Activated naive CD8-positive, alpha-beta T cell treated with anti-CD3 and anti-CD28 coated beads for 36 hours (primary cell): Measurements from ENCODE around the gene FOXL1. TPM values are rescaled to one million over a fixed set of nuclear protein-coding genes. Genes with fewer than 3 reads are reported as not detected.

ENCODE experiments used
- DNase-seq: peaks from one replicate; pipeline ENCODE4 v3.0.0; 2021
- H3K27ac Mint-ChIP-seq: one replicate; pipeline ENCODE4 v1.8.0; 2022; ENCODE audit warnings: mild to moderate bottlenecking, moderate library complexity, mixed read lengths
- H3K27me3 Mint-ChIP-seq: one replicate; pipeline ENCODE4 v1.8.0; 2022; ENCODE audit warnings: mild to moderate bottlenecking, mixed read lengths
- H3K36me3 Mint-ChIP-seq: one replicate; pipeline ENCODE4 v1.8.0; 2021; ENCODE audit warnings: mild to moderate bottlenecking, mixed read lengths
- H3K4me1 Mint-ChIP-seq: one replicate; pipeline ENCODE4 v1.8.0; 2021; ENCODE audit warnings: mixed read lengths
- H3K4me3 Mint-ChIP-seq: one replicate; pipeline ENCODE4 v1.8.0; 2022; ENCODE audit warnings: mild to moderate bottlenecking, moderate library complexity, mixed read lengths
- H3K9me3 Mint-ChIP-seq: one replicate; pipeline ENCODE4 v1.8.0; 2022; ENCODE audit warnings: mixed read lengths
- total RNA-seq, 2 experiments: library from RNA; stranded (reverse); gene quantifications; one replicate each; pipeline ENCODE4 v1.2.3, GENCODE V29; 2021

The FOXL1 gene
- total RNA-seq, 2 experiments from 2014 or later, result not detected

DNA sequence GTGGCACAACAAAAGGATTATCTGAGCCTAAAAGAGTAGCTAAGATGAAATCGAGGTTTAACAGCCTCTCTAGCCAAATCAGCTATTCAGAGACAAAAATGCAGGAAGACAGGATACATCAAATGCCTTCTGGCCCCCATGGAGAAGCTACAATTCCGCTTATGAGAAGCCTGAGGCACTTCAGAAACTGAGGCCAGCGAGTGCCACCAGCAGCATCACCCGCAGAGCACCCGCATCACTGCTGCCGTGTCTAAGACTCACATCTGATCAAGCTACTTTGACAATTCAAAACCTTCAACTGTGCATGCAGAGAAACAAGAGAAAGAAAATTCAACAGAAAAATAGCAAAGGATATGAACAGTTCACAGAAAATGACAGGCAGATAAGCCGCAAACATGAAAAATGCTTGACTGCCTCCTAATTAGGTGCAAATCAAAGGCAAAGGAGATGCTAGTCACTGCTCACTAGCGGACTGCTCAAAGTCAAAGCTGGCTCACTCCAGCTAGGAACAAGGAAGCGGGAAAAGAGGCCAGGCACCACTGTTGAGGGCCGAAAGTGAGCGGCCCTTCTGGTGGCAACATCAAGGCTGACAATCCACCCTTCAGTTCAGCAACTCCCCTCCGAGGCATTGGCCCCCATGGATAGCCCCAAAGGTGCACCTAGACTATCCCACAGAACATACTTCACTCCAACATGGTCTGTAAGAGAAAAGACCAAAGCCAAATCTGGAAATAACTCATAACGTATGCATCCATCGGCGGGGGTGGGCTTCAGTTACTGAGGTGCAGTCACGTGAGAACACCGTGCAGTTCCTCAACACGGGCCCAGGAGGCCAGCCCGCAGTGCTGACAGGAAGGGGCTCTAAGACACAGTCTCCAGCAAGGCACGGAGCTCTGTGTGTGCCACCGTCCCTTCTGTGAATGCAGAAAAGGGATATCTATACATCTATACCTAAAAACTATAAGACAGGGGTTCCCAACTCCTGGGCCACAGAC is 35.3 kb upstream of the FOXL1 start:
- H3K9me3 Mint-ChIP-seq, result no peaks in the 10 kb centered on the region
- peaks cover 2% of the 10 kb centered on the region for H3K4me1 Mint-ChIP-seq
- no peak for DNase-seq
- H3K27ac Mint-ChIP-seq, result no peak overlapping the region
- H3K36me3 Mint-ChIP-seq, result peaks cover 14% of the 10 kb centered on the region
- H3K4me3 Mint-ChIP-seq, result no peak overlapping the region
- H3K27me3 Mint-ChIP-seq, result no peaks in the 10 kb centered on the region

DNA sequence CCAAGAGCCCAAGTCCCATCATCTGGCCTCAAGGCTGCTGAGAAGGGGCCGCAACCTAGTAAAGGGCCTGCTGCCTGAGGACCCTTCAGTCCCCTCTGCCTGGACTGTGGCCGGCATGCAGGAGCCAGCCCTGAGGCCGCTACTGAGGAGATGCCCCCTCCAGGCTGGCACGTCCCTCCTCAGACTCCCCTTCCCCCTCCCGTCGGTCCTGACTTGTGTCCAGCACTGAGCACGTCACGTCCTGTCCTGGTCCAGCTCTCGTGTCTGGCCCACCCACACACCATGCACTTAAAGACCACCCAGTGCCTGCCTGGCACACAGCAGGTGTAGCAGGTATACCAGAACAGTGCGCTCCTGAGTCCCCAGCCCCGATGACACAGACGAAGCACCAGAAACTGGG is 32.9 kb upstream of the FOXL1 start:
- Mint-ChIP-seq H3K9me3 (no peaks in the 10 kb centered on the region), H3K4me3 (no peak overlapping the region), H3K27me3 (no peaks in the 10 kb centered on the region), H3K36me3 (peaks cover 16% of the 10 kb centered on the region), H3K27ac (no peak overlapping the region), H3K4me1 (peaks cover 7% of the 10 kb centered on the region)
- DNase-seq, result no peak

DNA sequence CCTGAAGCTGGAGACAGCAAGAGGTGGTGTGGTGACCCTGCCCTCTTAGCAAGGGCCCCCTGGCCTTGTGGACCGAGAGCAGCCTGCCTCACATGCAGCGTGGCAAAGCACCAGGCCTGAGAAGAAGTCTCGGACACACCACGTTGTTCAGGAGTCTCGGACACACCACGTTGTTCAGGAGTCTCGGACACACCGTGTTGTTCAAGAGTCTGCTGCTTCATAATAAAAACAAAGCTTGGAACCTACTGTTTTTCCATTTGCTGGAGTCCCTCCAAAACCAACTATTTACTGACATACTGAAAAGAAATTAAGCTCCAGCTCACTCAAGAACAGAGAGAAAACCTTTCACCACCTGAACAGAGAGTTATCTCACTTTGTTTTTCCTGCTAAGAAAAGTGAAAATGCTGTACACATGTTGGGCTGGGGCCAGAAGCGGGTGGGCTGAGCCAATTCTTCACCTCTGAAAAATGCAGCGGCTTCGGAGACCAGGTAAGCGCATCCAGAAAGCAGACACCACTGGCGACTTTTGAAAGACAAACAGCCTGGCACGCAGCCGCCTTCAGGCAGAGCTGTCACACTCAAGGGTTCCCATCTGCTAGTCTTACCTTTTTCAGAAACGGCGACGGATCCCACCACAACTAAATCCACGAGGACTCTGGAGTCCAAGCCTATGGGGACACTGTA is 32.3 kb upstream of the FOXL1 start:
- Mint-ChIP-seq H3K36me3 (peaks cover 16% of the 10 kb centered on the region), H3K27ac (no peak overlapping the region), H3K4me3 (no peak overlapping the region), H3K4me1 (peaks cover 7% of the 10 kb centered on the region), H3K27me3 (no peaks in the 10 kb centered on the region), H3K9me3 (no peaks in the 10 kb centered on the region)
- no peak for DNase-seq

DNA sequence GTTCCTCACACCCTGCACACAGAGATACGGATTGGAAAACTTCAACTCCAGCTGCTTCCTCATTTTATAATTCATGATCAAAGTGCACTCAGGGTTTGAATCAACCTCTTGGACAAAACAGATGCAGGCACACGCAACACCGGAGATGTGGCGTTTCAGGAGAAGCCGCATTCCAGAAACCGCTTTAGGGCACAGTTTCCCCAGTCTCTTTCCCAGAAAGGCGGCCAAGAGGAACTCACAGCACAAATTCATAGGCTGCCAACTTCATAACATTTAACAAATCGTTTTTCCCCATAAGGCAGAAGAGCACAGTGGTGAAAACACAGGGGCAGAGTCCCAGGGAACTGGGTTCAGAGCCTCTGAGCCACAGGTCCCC is 31.7 kb upstream of the FOXL1 start:
- Mint-ChIP-seq H3K9me3 (no peaks in the 10 kb centered on the region), H3K36me3 (peaks cover 15% of the 10 kb centered on the region), H3K4me3 (no peak overlapping the region), H3K27me3 (no peaks in the 10 kb centered on the region), H3K27ac (no peak overlapping the region), H3K4me1 (peaks cover 7% of the 10 kb centered on the region)
- no peak for DNase-seq

DNA sequence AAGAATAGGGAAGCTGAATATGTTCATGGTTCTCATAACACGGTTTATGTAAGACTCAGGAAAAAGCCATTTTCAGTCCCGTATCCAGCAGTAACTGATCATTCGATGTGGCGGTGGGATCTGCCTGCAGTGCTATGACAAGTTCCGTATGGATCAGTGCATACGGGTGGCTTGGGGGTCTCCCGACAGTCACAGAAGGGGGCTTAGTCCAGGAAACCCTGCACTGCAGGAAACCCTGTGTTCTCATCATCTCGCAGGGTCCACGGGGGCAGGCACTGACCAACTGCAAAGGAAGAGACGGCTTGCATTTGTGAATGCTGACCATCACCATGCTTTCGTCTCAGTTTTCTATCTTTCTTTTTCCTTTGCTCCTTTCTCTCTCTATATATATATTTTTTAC is 31.1 kb upstream of the FOXL1 start:
- Mint-ChIP-seq H3K27ac (no peak overlapping the region), H3K36me3 (peaks cover 15% of the 10 kb centered on the region), H3K9me3 (no peaks in the 10 kb centered on the region), H3K4me1 (peaks cover 7% of the 10 kb centered on the region), H3K27me3 (no peaks in the 10 kb centered on the region), H3K4me3 (no peak overlapping the region)
- no peak for DNase-seq

DNA sequence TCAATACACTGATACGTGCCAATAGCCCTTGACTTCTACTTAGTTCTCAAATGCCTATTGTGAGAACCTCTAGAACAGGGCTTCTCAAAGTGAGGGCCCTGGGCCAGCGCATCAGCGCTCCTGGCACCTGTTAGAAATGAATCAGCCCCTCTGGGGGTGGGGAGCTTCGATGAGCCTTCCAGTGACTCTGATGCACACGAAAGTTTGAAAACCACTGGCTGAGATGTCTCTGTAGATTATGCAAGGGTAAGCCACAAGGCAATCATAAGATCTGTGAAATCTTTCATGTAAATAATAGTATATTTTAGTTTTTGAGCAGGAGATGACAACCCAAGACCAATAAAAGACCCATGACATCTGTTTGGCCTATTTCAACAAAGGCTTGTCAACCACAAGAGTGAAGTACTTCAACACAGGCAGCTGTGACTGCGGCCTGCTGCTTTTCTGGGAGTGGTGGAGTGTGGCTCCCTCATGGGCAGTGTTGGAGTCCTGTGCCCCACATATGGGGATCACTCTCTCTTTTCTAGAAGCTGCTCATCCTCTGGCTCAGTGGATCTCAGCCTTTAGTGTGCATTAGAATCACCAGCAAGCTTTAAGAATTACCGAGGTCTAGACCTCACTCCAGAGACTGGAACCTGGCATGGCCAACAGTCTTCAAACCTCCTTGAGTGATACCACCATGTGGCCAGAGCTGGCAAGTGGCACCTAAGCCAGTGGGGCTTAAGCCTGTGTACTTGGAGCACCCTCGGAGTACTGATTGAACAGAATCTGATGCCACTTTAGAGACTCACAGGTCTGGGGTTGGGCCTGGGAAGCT is 29.1 kb upstream of the FOXL1 start:
- Mint-ChIP-seq H3K9me3 (no peaks in the 10 kb centered on the region), H3K27ac (no peak overlapping the region), H3K4me1 (peaks cover 17% of the 10 kb centered on the region), H3K4me3 (no peak overlapping the region), H3K27me3 (no peaks in the 10 kb centered on the region), H3K36me3 (peaks cover 25% of the 10 kb centered on the region)
- DNase-seq, result no peak

DNA sequence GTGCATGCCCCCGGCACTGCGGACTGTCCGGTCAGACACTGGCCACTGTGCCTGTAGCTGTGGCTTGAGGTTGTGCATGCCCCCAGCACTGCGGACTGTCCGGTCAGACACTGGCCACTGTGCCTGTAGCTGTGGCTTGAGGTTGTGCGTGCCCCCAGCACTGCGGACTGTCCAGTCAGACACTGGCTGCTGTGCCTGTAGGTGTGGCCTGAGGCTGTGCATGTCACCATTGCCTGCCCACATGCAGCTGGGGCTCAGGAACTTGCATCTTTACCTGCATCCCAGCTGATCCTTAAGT is 28.5 kb upstream of the FOXL1 start:
- no peaks in the 10 kb centered on the region for H3K9me3 Mint-ChIP-seq
- DNase-seq, result no peak
- H3K27ac Mint-ChIP-seq, result no peak overlapping the region
- peaks cover 22% of the 10 kb centered on the region for H3K36me3 Mint-ChIP-seq
- no peaks in the 10 kb centered on the region for H3K27me3 Mint-ChIP-seq
- peaks cover 15% of the 10 kb centered on the region for H3K4me1 Mint-ChIP-seq
- no peak overlapping the region for H3K4me3 Mint-ChIP-seq

DNA sequence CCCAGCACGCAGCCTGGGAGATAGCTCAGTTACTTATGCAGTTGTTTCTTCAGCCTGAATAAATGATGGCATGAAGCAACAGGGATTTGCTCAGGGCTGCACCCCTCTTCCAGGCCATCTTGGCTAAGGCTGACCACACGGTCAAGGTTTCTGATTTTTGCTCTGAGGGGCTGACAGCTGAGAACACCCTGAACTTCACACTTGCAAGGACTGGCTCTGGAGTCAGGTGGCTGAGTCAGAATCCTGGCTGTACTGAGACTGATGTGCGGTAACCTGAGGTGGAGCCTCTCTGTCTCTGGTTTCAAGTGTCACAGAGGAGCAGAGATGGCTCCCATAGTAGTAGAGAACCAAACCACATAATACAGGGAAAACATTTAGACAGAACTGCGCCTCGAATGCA is 28.1 kb upstream of the FOXL1 start:
- Mint-ChIP-seq H3K4me3 (no peak overlapping the region), H3K27me3 (no peaks in the 10 kb centered on the region), H3K27ac (no peak overlapping the region), H3K9me3 (no peaks in the 10 kb centered on the region), H3K4me1 (peaks cover 15% of the 10 kb centered on the region), H3K36me3 (peaks cover 21% of the 10 kb centered on the region)
- no peak for DNase-seq

DNA sequence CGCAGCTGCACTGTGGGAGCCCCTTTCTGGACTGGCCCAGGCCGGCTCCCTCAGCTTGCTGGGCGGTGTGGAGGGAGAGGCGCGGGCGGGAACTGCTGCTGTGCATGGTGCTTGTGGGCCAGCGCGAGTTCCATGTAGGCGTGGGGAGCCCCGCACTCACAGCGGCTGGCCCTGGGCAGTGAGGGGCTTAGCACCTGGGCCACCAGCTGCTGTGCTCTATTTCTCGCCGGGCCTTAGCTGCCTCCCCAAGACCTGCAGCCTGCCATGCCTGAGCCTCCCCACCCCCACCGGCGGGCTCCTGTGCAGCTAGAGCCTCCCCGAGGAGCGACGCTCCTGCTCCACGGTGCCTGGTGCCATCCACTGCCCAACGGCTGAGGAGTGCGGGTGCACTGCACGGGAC is 25.0 kb upstream of the FOXL1 start:
- Mint-ChIP-seq H3K9me3 (no peaks in the 10 kb centered on the region), H3K36me3 (peaks cover 19% of the 10 kb centered on the region), H3K27ac (no peak overlapping the region), H3K27me3 (peaks cover 8% of the 10 kb centered on the region), H3K4me1 (peaks cover 19% of the 10 kb centered on the region), H3K4me3 (no peak overlapping the region)
- no peak for DNase-seq

DNA sequence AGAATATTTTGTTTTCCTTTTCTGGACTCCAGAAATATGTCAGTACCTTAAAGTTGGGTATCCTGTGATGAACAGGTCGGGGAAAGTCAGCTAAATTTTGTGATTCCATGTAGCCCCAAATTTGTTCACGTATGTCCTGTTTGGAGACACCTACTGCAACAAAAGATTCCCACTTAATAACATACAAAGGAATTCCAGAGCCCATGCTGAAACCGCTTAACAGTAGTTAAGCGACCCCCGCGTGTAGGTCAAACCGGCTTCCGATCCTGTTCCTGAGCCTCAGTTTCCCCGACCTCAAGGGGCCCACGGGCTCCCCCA is 23.8 kb upstream of the FOXL1 start:
- Mint-ChIP-seq H3K27me3 (peaks cover 12% of the 10 kb centered on the region), H3K4me1 (peaks cover 17% of the 10 kb centered on the region), H3K36me3 (peaks cover 19% of the 10 kb centered on the region), H3K9me3 (no peaks in the 10 kb centered on the region), H3K27ac (peak overlapping the region; percentile 94), H3K4me3 (peak overlapping the region; percentile 94)
- DNase-seq, result no peak

DNA sequence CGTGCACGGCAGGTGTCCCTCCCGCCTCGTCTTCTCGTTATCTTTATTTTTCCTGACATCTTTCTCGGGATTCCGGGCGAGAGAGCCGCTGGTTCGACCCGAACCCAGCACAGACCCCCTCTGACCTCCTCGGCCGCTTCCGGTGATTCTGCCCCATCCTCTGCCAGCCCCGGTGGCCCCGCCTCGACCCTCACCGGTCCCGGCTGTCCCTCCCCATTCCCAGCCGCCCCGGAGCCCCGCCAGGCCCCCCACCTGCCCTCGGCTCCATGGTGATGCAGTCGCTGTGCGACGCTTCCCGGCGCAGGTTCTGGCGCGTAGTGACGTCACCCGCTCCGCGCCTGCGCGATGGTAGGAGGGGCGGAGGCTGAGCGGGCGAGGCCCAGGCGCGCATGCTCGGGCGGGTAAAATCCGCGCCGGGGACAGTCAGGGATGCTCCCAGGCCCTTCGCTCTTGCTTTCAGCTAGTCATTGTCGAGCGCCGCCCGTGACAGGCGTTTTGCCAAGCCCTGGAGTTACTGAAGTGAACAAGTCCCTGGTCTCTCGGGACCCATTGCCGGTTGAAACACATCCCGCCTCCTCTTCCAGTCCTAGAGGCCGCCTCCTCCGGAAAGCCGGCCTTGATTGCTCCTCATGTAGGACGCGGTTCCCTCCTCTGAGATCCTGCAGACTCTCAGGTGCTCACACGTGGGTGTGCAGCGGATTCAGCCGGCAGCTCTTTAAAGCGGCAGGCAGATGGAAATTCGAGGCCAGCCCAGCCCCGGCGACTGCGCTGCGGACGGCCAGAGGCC is 23.2 kb upstream of the FOXL1 start, which contains the start of gene MTHFSD:
Gene MTHFSD (minus strand): TSS at position 319 of the 787 bp plus-strand sequence. CDS start 51 bp downstream, at position 268.
- H3K27ac Mint-ChIP-seq, result peak within 1 kb of the TSS; percentile 94
- DNase-seq, result peak; percentile 96
- H3K36me3 Mint-ChIP-seq, result peaks cover 19% of the 10 kb centered on the region
- peaks cover 16% of the 10 kb centered on the region for H3K27me3 Mint-ChIP-seq
- no peaks in the 10 kb centered on the region for H3K9me3 Mint-ChIP-seq
- peak within 1 kb of the TSS; percentile 94 for H3K4me3 Mint-ChIP-seq
- H3K4me1 Mint-ChIP-seq, result peaks cover 17% of the 10 kb centered on the region

DNA sequence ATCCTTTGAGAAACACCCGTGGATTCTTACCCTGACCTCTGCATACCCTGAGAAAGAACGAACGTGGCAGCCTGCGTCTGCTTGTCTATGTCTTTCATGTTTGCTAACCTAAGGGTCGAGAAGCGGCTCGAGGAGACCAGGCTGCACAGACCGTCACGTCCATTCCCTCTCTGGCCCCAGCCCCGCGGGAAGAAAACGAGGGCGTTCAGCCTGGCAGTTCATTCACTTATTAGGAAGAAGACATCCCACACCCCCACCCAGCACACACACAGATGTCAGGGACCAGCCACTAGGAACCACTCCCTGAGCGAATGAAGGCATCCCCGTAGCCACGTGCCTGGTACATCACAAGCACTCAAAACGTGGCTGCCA is 22.7 kb upstream of the FOXL1 start:
- Mint-ChIP-seq H3K4me1 (peaks cover 14% of the 10 kb centered on the region), H3K36me3 (peaks cover 19% of the 10 kb centered on the region), H3K9me3 (no peaks in the 10 kb centered on the region), H3K27ac (peak overlapping the region; percentile 94), H3K27me3 (peaks cover 20% of the 10 kb centered on the region), H3K4me3 (peak overlapping the region; percentile 94)
- no peak for DNase-seq

DNA sequence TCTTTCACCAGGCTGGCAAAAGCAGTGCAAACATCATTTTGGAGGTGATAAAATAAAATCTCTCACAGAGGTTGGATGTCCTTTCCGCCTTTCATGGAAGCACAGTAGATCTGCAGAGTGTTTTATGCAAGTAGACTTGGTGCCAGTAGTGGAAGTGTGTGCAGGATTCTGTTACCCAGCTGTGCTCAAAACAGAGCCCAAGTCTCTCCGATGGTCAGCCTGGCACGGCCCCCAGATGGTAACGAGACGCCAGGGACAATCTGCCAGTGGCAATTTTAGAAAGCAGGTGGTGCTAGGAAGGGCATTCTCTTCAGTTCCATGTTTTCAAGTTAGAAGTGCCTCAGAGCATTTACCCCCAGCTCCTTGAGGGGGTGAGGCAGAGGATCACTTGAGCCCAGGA is 21.8 kb upstream of the FOXL1 start:
- no peak for DNase-seq

DNA sequence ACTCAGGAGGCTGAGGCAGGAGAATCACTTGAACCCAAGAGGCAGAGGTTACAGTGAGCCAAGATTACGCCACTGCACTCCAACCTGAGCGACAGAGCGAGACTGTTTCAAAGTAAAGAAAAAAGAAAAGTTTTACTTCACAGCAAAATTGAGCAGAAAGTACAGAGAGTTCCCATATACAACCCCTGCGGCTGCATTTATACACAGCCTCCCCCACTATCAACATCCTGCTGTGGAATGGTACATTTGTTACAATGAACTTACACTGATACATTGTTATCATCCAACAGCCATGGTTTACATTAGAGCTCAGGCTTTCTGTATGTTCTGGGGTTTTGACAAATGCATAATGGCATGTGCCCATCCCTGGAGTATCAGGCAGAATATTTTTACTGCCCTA is 20.8 kb upstream of the FOXL1 start:
- no peak for DNase-seq
- Mint-ChIP-seq H3K36me3 (peaks cover 15% of the 10 kb centered on the region), H3K27me3 (peaks cover 25% of the 10 kb centered on the region), H3K27ac (no peak overlapping the region), H3K4me3 (no peak overlapping the region), H3K4me1 (peaks cover 12% of the 10 kb centered on the region), H3K9me3 (no peaks in the 10 kb centered on the region)

More for the DNA sequence above, 21.8 kb upstream of the FOXL1 start:
- Mint-ChIP-seq H3K27ac (no peak overlapping the region), H3K4me3 (peak overlapping the region; percentile 45), H3K36me3 (peaks cover 18% of the 10 kb centered on the region), H3K4me1 (peaks cover 14% of the 10 kb centered on the region), H3K9me3 (no peaks in the 10 kb centered on the region), H3K27me3 (peaks cover 25% of the 10 kb centered on the region)
